Mesothelial cell of epicardium (in vitro differentiated cells): Measurements from ENCODE around the gene SKAP1. TPM values are rescaled to one million over a fixed set of nuclear protein-coding genes. Genes with fewer than 3 reads are reported as not detected.
"Not testable (repeated sequence)": the region's sequence is repeated elsewhere in the genome, so short reads cannot be mapped to it uniquely, and the experiment has no call there.

Experiments used
- DNase-seq, 2 experiments: peaks; one replicate each; pipeline ENCODE4 v3.0.0; 2021; ENCODE audit warnings: low spot score in 2 of 2; ENCODE audit not compliant: unreplicated experiment in 2 of 2
- H3K27ac Mint-ChIP-seq: 2 replicates; pipeline ENCODE4 v1.8.0; 2021; ENCODE audit warnings: mixed read lengths
- H3K27me3 Mint-ChIP-seq: 2 replicates; pipeline ENCODE4 v1.8.0; 2021; ENCODE audit warnings: low read depth, mixed read lengths
- H3K36me3 Mint-ChIP-seq: 2 replicates; pipeline ENCODE4 v1.8.0; 2021; ENCODE audit warnings: mixed read lengths
- H3K4me1 Mint-ChIP-seq: 2 replicates; pipeline ENCODE4 v1.8.0; 2021; ENCODE audit warnings: mixed read lengths
- H3K4me3 Mint-ChIP-seq: 2 replicates; pipeline ENCODE4 v1.8.0; 2021; ENCODE audit warnings: mild to moderate bottlenecking, moderate library complexity, mixed read lengths
- H3K9me3 Mint-ChIP-seq: 2 replicates; pipeline ENCODE4 v1.8.0; 2021; ENCODE audit warnings: mixed read lengths
- CTCF ChIP-seq: fragments of 200-600 bp; sonication (generic); IDR thresholded peaks from one replicate; pipeline ENCODE4 v1.5.0; 2021; ENCODE audit warnings: antibody characterized with exemption; ENCODE audit not compliant: unreplicated experiment
- total RNA-seq: library from RNA; stranded (reverse); gene quantifications from 3 replicates; pipeline ENCODE4 v1.2.1, GENCODE V29; 2021

SKAP1 gene
- total RNA-seq, 1 donor from 2014 or later: 3.4 TPM

GRCh38 chr17:48373883-48374282, 56.1 kb downstream of the SKAP1 start:
- DNase-seq: no peak
- no peak overlapping the region for H3K27ac Mint-ChIP-seq
- no peaks in the 10 kb centered on the region for H3K9me3 Mint-ChIP-seq
- H3K36me3 Mint-ChIP-seq: no peaks in the 10 kb centered on the region
- no peak overlapping the region for H3K4me3 Mint-ChIP-seq
- H3K27me3 Mint-ChIP-seq: no peaks in the 10 kb centered on the region
- TF ChIP-seq CTCF: no peak
- no peaks in the 10 kb centered on the region for H3K4me1 Mint-ChIP-seq

GRCh38 chr17:48373130-48373830, 56.7 kb downstream of the SKAP1 start:
- H3K9me3 Mint-ChIP-seq: no peaks in the 10 kb centered on the region
- no peaks in the 10 kb centered on the region for H3K36me3 Mint-ChIP-seq
- no peak for DNase-seq
- no peak for TF ChIP-seq CTCF
- H3K27me3 Mint-ChIP-seq: no peaks in the 10 kb centered on the region
- H3K27ac Mint-ChIP-seq: no peak overlapping the region
- no peaks in the 10 kb centered on the region for H3K4me1 Mint-ChIP-seq
- H3K4me3 Mint-ChIP-seq: no peak overlapping the region

GRCh38 chr17:48368967-48369366, 61.0 kb downstream of the SKAP1 start:
- peaks cover 10% of the 10 kb centered on the region for H3K27me3 Mint-ChIP-seq
- not testable (repeated sequence) for DNase-seq, H3K9me3 Mint-ChIP-seq, H3K4me3 Mint-ChIP-seq, H3K36me3 Mint-ChIP-seq, H3K4me1 Mint-ChIP-seq, H3K27ac Mint-ChIP-seq

- H3K36me3 Mint-ChIP-seq: no peaks in the 10 kb centered on the region
These were observed 61.6 kb downstream of the SKAP1 start for GRCh38 chr17:48368352-48368908.

GRCh38 chr17:48363161-48363560, 66.9 kb downstream of the SKAP1 start:
- H3K9me3 Mint-ChIP-seq: no peaks in the 10 kb centered on the region

More at GRCh38 chr17:48368352-48368908, 61.6 kb downstream of the SKAP1 start:
- no peak for TF ChIP-seq CTCF
- H3K4me1 Mint-ChIP-seq: peaks cover 2% of the 10 kb centered on the region
- peaks cover 10% of the 10 kb centered on the region for H3K27me3 Mint-ChIP-seq
- H3K4me3 Mint-ChIP-seq: no peak overlapping the region
- H3K9me3 Mint-ChIP-seq: no peaks in the 10 kb centered on the region
- DNase-seq: no peak
- H3K27ac Mint-ChIP-seq: no peak overlapping the region

GRCh38 chr17:48360861-48361633, 69.0 kb downstream of the SKAP1 start:
- DNase-seq, H3K9me3 Mint-ChIP-seq, H3K4me3 Mint-ChIP-seq, H3K27ac Mint-ChIP-seq, H3K27me3 Mint-ChIP-seq, H3K36me3 Mint-ChIP-seq: not testable (repeated sequence)
- H3K4me1 Mint-ChIP-seq: peaks cover 29% of the 10 kb centered on the region

More at GRCh38 chr17:48363161-48363560, 66.9 kb downstream of the SKAP1 start:
- Mint-ChIP-seq H3K4me1 (peaks cover 27% of the 10 kb centered on the region), H3K36me3 (no peaks in the 10 kb centered on the region), H3K27me3 (peaks cover 12% of the 10 kb centered on the region), H3K27ac (no peak overlapping the region), H3K4me3 (no peak overlapping the region)
- no peak for TF ChIP-seq CTCF
- DNase-seq: no peak
